Measurements from ENCODE around the gene HSD11B1. TPM values are rescaled to one million over a fixed set of nuclear protein-coding genes. Genes with fewer than 3 reads are reported as not detected.

HSD11B1 gene
- total RNA-seq, 1 experiment from 2014 or later = not detected

- Histone ChIP-seq H3K36me3 (replicated peaks; ENCODE audit: control insufficient read depth, insufficient read depth, low read length) (no peaks in the 10 kb centered on the region), H3K4me3 (ENCODE audit: insufficient read depth, low read depth, low read length) (no peak overlapping the region), H3K27me3 (ENCODE audit: control insufficient read depth, insufficient read depth, low read length) (no peaks in the 10 kb centered on the region)
- DNase-seq = no peak
Observed at GRCh38 chr1:209727785-209728184, 23.1 kb downstream of the HSD11B1 start.

- Histone ChIP-seq H3K36me3 (replicated peaks; ENCODE audit: control insufficient read depth, insufficient read depth, low read length) (no peaks in the 10 kb centered on the region), H3K27me3 (ENCODE audit: control insufficient read depth, insufficient read depth, low read length) (no peaks in the 10 kb centered on the region; the same call in 1 of the 2 replicates), H3K4me3 (ENCODE audit: insufficient read depth, low read depth, low read length) (no peak overlapping the region)
- no peak for DNase-seq
Observed at GRCh38 chr1:209728466-209728865, 23.8 kb downstream of the HSD11B1 start.

GRCh38 chr1:209729436-209729835, 24.8 kb downstream of the HSD11B1 start:
- H3K4me3 ChIP-seq (ENCODE audit: insufficient read depth, low read depth, low read length) = no peak overlapping the region
- no peak for DNase-seq
- no peaks in the 10 kb centered on the region; the same call in 1 of the 2 replicates for H3K27me3 ChIP-seq (ENCODE audit: control insufficient read depth, insufficient read depth, low read length)
- H3K36me3 ChIP-seq (replicated peaks; ENCODE audit: control insufficient read depth, insufficient read depth, low read length) = no peaks in the 10 kb centered on the region

GRCh38 chr1:209732725-209733124, 28.1 kb downstream of the HSD11B1 start:
- no peak for DNase-seq
- Histone ChIP-seq H3K4me3 (ENCODE audit: insufficient read depth, low read depth, low read length) (no peak overlapping the region), H3K27me3 (ENCODE audit: control insufficient read depth, insufficient read depth, low read length) (no peaks in the 10 kb centered on the region; the same call in 1 of the 2 replicates)

GRCh38 chr1:209733409-209734192, 29.0 kb downstream of the HSD11B1 start:
- Histone ChIP-seq H3K36me3 (replicated peaks; ENCODE audit: control insufficient read depth, insufficient read depth, low read length) (no peaks in the 10 kb centered on the region), H3K27me3 (ENCODE audit: control insufficient read depth, insufficient read depth, low read length) (no peaks in the 10 kb centered on the region; the same call in 1 of the 2 replicates), H3K4me3 (ENCODE audit: insufficient read depth, low read depth, low read length) (no peak overlapping the region)
- no peak for DNase-seq

More at GRCh38 chr1:209732725-209733124, 28.1 kb downstream of the HSD11B1 start:
- H3K36me3 ChIP-seq (replicated peaks; ENCODE audit: control insufficient read depth, insufficient read depth, low read length) = no peaks in the 10 kb centered on the region

GRCh38 chr1:209736490-209737117, 32.0 kb downstream of the HSD11B1 start:
- no peaks in the 10 kb centered on the region for H3K36me3 ChIP-seq (replicated peaks; ENCODE audit: control insufficient read depth, insufficient read depth, low read length)
- H3K27me3 ChIP-seq (ENCODE audit: control insufficient read depth, insufficient read depth, low read length) = no peaks in the 10 kb centered on the region; the same call in 1 of the 2 replicates
- DNase-seq = no peak
- H3K4me3 ChIP-seq (ENCODE audit: insufficient read depth, low read depth, low read length) = no peak overlapping the region

GRCh38 chr1:209737118-209737505, 32.5 kb downstream of the HSD11B1 start:
- Histone ChIP-seq H3K4me3 (ENCODE audit: insufficient read depth, low read depth, low read length) (no peak overlapping the region), H3K27me3 (ENCODE audit: control insufficient read depth, insufficient read depth, low read length) (no peaks in the 10 kb centered on the region; the same call in 1 of the 2 replicates), H3K36me3 (replicated peaks; ENCODE audit: control insufficient read depth, insufficient read depth, low read length) (no peaks in the 10 kb centered on the region)

GRCh38 chr1:209738270-209738669, 33.6 kb downstream of the HSD11B1 start:
- peaks cover 2% of the 10 kb centered on the region; the same call in 1 of the 2 replicates for H3K27me3 ChIP-seq (ENCODE audit: control insufficient read depth, insufficient read depth, low read length)
- no peak for DNase-seq
- no peak overlapping the region for H3K4me3 ChIP-seq (ENCODE audit: insufficient read depth, low read depth, low read length)
- H3K36me3 ChIP-seq (replicated peaks; ENCODE audit: control insufficient read depth, insufficient read depth, low read length) = no peaks in the 10 kb centered on the region

More at GRCh38 chr1:209737118-209737505, 32.5 kb downstream of the HSD11B1 start:
- no peak for DNase-seq

GRCh38 chr1:209741193-209741592, 36.5 kb downstream of the HSD11B1 start:
- no peak for DNase-seq
- Histone ChIP-seq H3K36me3 (replicated peaks; ENCODE audit: control insufficient read depth, insufficient read depth, low read length) (no peaks in the 10 kb centered on the region), H3K4me3 (ENCODE audit: insufficient read depth, low read depth, low read length) (no peak overlapping the region), H3K27me3 (ENCODE audit: control insufficient read depth, insufficient read depth, low read length) (peaks cover 2% of the 10 kb centered on the region; the same call in 1 of the 2 replicates)

- Histone ChIP-seq H3K4me3 (ENCODE audit: insufficient read depth, low read depth, low read length) (no peak overlapping the region), H3K27me3 (ENCODE audit: control insufficient read depth, insufficient read depth, low read length) (peaks cover 2% of the 10 kb centered on the region; the same call in 1 of the 2 replicates), H3K36me3 (replicated peaks; ENCODE audit: control insufficient read depth, insufficient read depth, low read length) (no peaks in the 10 kb centered on the region)
- DNase-seq = no peak
Observed at GRCh38 chr1:209741889-209742288, 37.2 kb downstream of the HSD11B1 start.

- H3K4me3 ChIP-seq (ENCODE audit: insufficient read depth, low read depth, low read length) = no peak overlapping the region
- DNase-seq = no peak
- no peaks in the 10 kb centered on the region for H3K36me3 ChIP-seq (replicated peaks; ENCODE audit: control insufficient read depth, insufficient read depth, low read length)
- H3K27me3 ChIP-seq (ENCODE audit: control insufficient read depth, insufficient read depth, low read length) = peaks cover 2% of the 10 kb centered on the region; the same call in 1 of the 2 replicates
Observed at GRCh38 chr1:209742409-209743144, 37.9 kb downstream of the HSD11B1 start.

GRCh38 chr1:209743145-209743482, 38.5 kb downstream of the HSD11B1 start:
- H3K36me3 ChIP-seq (replicated peaks; ENCODE audit: control insufficient read depth, insufficient read depth, low read length) = no peaks in the 10 kb centered on the region
- no peak overlapping the region for H3K4me3 ChIP-seq (ENCODE audit: insufficient read depth, low read depth, low read length)
- H3K27me3 ChIP-seq (ENCODE audit: control insufficient read depth, insufficient read depth, low read length) = peaks cover 2% of the 10 kb centered on the region; the same call in 1 of the 2 replicates
- no peak for DNase-seq

GRCh38 chr1:209746451-209747165, 42.0 kb downstream of the HSD11B1 start:
- DNase-seq = no peak
- Histone ChIP-seq H3K4me3 (ENCODE audit: insufficient read depth, low read depth, low read length) (no peak overlapping the region), H3K36me3 (replicated peaks; ENCODE audit: control insufficient read depth, insufficient read depth, low read length) (no peaks in the 10 kb centered on the region), H3K27me3 (ENCODE audit: control insufficient read depth, insufficient read depth, low read length) (peaks cover 2% of the 10 kb centered on the region)
